Transverse colon (tissue), 4 donors: ENCODE data around the gene RHOA. TPM values are rescaled to one million over a fixed set of nuclear protein-coding genes. Genes with fewer than 3 reads are reported as not detected.

Experiments used
- DNase-seq: peaks from one replicate; pipeline ENCODE4 v3.0.0-alpha.2; 2019
- H3K27ac ChIP-seq, 4 donors: fragments of 200-600 bp; sonication (generic); 2 replicates each; pipeline ENCODE4 v1.5.1; 2016 to 2018; ENCODE audit warnings: inconsistent platforms in 4 of 4
- H3K27me3 ChIP-seq: fragments of 200-600 bp; sonication (generic); 2 replicates; pipeline ENCODE4 v1.5.1; 2017; ENCODE audit warnings: inconsistent platforms
- H3K36me3 ChIP-seq, 4 donors: fragments of 200-600 bp; sonication (generic); 2 replicates each; pipeline ENCODE4 v1.5.1; 2017 to 2019; ENCODE audit warnings: inconsistent platforms in 4 of 4
- H3K4me1 ChIP-seq, 4 donors: fragments of 200-600 bp; sonication (generic); 2 replicates each; pipeline ENCODE4 v1.5.1; 2017 to 2020; ENCODE audit warnings: inconsistent platforms in 4 of 4
- H3K4me3 ChIP-seq, 4 donors: fragments of 200-600 bp; sonication (generic); 1 replicate in 1 of 4; 2 replicates in 3 of 4; pipeline versions ENCODE4 v1.5.1 to v1.6.1; 2017 to 2019; ENCODE audit warnings: inconsistent platforms in 4 of 4
- H3K9me3 ChIP-seq, 2 donors: fragments of 200-600 bp; sonication (generic); 2 replicates each; pipeline ENCODE4 v1.5.1; 2017 to 2019; ENCODE audit warnings: inconsistent platforms in 2 of 2
- EP300 ChIP-seq: sonication (generic); formaldehyde crosslinking; IDR thresholded peaks from one replicate; pipeline ENCODE4 v1.6.1; 2017; ENCODE audit warnings: antibody characterized with exemption, low read depth
- POLR2A ChIP-seq: fragments of 450-650 bp; IDR thresholded peaks from one replicate; pipeline ENCODE4 v1.6.1; 2016; ENCODE audit warnings: antibody characterized with exemption, mild to moderate bottlenecking, moderate library complexity
- POLR2AphosphoS5 ChIP-seq, 3 donors: sonication (generic); formaldehyde crosslinking; IDR thresholded peaks; one replicate each; pipeline ENCODE4 v1.6.1; 2016; ENCODE audit warnings: antibody characterized with exemption in 3 of 3
- WGBS, 2 donors: methylation state at CpG; one replicate each; pipeline ENCODE4 v1.1.5; 2018; ENCODE audit warnings: low coverage in 1 of 2; 5-methylcytosine and 5-hydroxymethylcytosine counted together
- in situ Hi-C, 4 donors: fragments of 200-750 bp; cut with MboI; loops; one replicate each; pipeline versions ENCODE4 v1.15.0 to v1.15.1; 2017; ENCODE audit warnings: low sequenced_read_pairs in 3 of 4, low pct_ligation_motif_present in 1 of 4, low pct_unique_long_range_greater_than_20kb in 1 of 4
- intact Hi-C: fragments of 100-400 bp; cut with DNase I; formaldehyde crosslinking; loops from one replicate; pipeline ENCODE4 v1.15.1; 2023; ENCODE audit warnings: low total_unique reads
- total RNA-seq, 4 donors: library from RNA; depleted of rRNA; stranded (reverse); fragments of >200 nt; gene quantifications; one replicate each; pipeline ENCODE4 v1.1.0, GENCODE V29; 2016
- TF ChIP-seq, protein P1 (sequence below), 5 experiments: fragments of 200-600 bp in 3 of 5; fragments of 450-650 bp in 2 of 5; sonication (generic) in 3 of 5; IDR thresholded peaks; 1 replicate in 2 of 5; 2 replicates in 3 of 5; pipeline ENCODE4 v1.5.1; 2016 to 2017; ENCODE audit warnings: antibody characterized with exemption in 5 of 5, inconsistent platforms in 3 of 5, mild to moderate bottlenecking in 2 of 5, moderate library complexity in 1 of 5

The RHOA gene
- total RNA-seq, 4 donors from 2014 or later: 302 to 526 (median 401) TPM

DNA sequence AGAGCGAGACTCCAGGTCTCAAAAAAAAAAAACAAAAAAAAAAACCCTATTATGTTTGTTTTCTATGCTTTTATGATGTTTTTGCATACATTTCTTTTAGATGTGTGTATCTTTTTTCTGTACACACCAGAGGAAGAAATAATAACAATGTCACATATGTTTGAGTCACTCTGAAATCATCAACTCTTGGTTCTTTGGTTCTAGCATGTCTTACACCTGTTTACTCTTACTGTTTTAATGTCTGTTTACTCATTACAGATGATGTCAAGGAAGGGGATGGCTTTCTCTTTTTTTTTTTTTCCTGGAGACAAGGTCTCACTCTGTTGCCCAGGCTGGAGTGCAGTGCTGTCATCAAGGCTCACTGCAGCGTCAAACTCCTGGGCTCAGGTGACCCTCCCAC lies 24.1 kb downstream of the RHOA start:
- 87 to 93% methylated on average over 2 of the region's 2 CpGs for WGBS, 2 donors
- H3K4me1 ChIP-seq: peaks cover 0 to 45% (median 29%) of the 10 kb centered on the region in 4 donors
- in situ Hi-C loops: no loop called here
- TF ChIP-seq, protein P1, sequence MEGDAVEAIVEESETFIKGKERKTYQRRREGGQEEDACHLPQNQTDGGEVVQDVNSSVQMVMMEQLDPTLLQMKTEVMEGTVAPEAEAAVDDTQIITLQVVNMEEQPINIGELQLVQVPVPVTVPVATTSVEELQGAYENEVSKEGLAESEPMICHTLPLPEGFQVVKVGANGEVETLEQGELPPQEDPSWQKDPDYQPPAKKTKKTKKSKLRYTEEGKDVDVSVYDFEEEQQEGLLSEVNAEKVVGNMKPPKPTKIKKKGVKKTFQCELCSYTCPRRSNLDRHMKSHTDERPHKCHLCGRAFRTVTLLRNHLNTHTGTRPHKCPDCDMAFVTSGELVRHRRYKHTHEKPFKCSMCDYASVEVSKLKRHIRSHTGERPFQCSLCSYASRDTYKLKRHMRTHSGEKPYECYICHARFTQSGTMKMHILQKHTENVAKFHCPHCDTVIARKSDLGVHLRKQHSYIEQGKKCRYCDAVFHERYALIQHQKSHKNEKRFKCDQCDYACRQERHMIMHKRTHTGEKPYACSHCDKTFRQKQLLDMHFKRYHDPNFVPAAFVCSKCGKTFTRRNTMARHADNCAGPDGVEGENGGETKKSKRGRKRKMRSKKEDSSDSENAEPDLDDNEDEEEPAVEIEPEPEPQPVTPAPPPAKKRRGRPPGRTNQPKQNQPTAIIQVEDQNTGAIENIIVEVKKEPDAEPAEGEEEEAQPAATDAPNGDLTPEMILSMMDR (IDR thresholded peaks at IDR 0.05): no peak
- TF ChIP-seq POLR2A (no peak), POLR2AphosphoS5 (IDR thresholded peaks at IDR 0.05) (no peak), EP300 (no peak)
- H3K27me3 ChIP-seq: no peaks in the 10 kb centered on the region
- DNase-seq: no peak
- intact Hi-C loops: no loop called here
- H3K4me3 ChIP-seq: no peak overlapping the region
- H3K9me3 ChIP-seq: no peaks in the 10 kb centered on the region
- no peaks in the 10 kb centered on the region for H3K36me3 ChIP-seq
- no peak overlapping the region for H3K27ac ChIP-seq

DNA sequence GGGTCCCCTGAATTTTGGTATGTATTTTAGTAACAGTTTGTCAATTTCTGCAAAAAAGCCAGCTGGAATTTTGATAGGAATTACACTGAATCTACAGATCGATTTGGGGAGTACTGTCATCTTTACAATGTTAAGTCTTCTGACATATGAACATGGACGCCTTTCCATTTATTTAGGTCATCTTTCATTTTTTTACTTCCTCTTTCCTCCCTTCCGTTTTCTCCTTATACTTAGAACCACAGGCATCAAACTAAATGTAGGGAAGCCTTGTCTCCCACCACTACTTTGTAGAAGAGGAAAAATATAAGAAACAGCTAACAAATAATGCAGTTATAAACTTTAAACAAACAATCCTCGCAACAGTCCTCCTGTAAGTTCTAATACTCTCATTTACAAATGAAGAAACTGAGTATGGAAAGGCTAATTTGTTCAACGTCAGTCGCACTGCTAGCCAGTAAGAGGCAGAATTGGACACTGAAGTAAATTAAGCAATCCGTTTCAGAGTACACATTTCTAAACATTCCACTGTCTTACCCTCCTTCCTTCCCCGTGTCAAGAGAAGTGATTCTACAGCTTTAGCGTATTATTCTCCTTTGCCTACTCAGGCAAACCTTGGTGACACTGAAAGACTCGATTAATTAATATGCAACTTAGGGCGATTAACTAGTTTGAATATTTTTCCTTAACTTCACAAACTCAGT lies 25.6 kb downstream of the RHOA start:
- Histone ChIP-seq H3K4me3 (no peak overlapping the region), H3K4me1 (peaks cover 0 to 53% (median 37%) of the 10 kb centered on the region in 4 donors), H3K27ac (no peak overlapping the region), H3K36me3 (no peaks in the 10 kb centered on the region), H3K27me3 (no peaks in the 10 kb centered on the region), H3K9me3 (no peaks in the 10 kb centered on the region)
- TF ChIP-seq POLR2A: no peak
- no peak for TF ChIP-seq POLR2AphosphoS5 (IDR thresholded peaks at IDR 0.05)
- TF ChIP-seq EP300: no peak
- TF ChIP-seq, protein P1 (IDR thresholded peaks at IDR 0.05): no peak
- WGBS, 2 donors: 68 to 82% methylated on average over 9 to 11 of the region's 11 CpGs
- intact Hi-C loops: no loop called here
- no peak for DNase-seq
- in situ Hi-C loops: no loop called here

DNA sequence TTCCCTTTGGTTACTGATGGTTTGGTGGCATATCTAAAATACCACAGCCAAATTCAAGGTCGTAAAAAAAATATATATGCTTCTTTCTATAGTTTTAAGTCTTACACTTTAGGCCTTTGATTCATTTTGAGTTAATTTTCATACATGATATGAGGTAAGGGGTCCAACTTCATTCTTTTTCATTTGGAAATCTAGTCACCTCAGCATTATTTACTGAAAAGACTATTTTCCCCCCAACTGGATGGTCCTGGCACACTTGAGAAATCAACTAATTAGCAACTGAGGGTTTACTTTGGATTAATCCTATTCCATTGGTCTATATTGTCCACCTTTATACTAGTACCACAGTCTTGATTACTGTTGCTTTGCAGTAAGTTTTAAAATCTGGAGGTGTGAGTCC lies 26.2 kb downstream of the RHOA start:
- H3K9me3 ChIP-seq: no peaks in the 10 kb centered on the region
- intact Hi-C loops: no loop called here
- in situ Hi-C loops: no loop called here
- H3K27ac ChIP-seq: no peak overlapping the region
- H3K4me1 ChIP-seq: peaks cover 0 to 53% (median 37%) of the 10 kb centered on the region in 4 donors
- no peak overlapping the region for H3K4me3 ChIP-seq
- no peak for DNase-seq
- 67 to 85% methylated on average over 1 of the region's 1 CpG for WGBS, 2 donors
- no peaks in the 10 kb centered on the region for H3K27me3 ChIP-seq
- no peak for TF ChIP-seq POLR2AphosphoS5 (IDR thresholded peaks at IDR 0.05)
- no peak for TF ChIP-seq POLR2A
- no peaks in the 10 kb centered on the region for H3K36me3 ChIP-seq

DNA sequence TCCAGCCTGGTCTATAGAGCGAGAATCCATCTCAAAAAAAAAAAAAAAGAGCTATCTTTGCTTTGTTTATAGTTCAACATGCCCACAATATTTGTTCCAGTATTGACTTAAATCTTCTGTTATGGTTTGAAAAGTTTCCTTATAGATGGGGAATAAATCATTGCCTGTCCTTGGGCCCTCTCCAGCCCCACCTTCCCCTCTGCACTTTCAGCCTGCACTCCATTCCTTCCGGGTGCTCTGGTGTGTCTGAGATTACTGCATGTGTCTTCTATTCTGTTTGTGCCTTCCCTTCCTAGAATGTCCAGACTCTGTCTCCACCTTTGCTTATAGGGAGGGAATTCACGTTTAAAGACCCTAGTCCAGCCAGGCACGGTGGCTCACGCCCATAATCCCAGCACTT lies 28.4 kb downstream of the RHOA start:
- H3K4me1 ChIP-seq: peaks cover 0 to 64% (median 39%) of the 10 kb centered on the region in 4 donors
- TF ChIP-seq, protein P1 (IDR thresholded peaks at IDR 0.05): no peak
- TF ChIP-seq POLR2A (no peak), EP300 (no peak), POLR2AphosphoS5 (IDR thresholded peaks at IDR 0.05) (no peak)
- in situ Hi-C loops (no loop called here), intact Hi-C loops (no loop called here)
- no peaks in the 10 kb centered on the region for H3K36me3 ChIP-seq
- no peaks in the 10 kb centered on the region for H3K9me3 ChIP-seq
- peak; percentile 46 for DNase-seq
- no peaks in the 10 kb centered on the region for H3K27me3 ChIP-seq
- no peak overlapping the region for H3K4me3 ChIP-seq
- WGBS, 2 donors: 37 to 39% methylated on average over 3 to 5 of the region's 5 CpGs
- peak overlapping the region; percentile 19 to 59 (median 58) for H3K27ac ChIP-seq
